NCI-H1105 treated with DMSO at 0.1 percent for 48 hours (cell line): ENCODE data around the gene C6orf132.
"Not testable (repeated sequence)": the region's sequence is repeated elsewhere in the genome, so short reads cannot be mapped to it uniquely, and the experiment has no call there.

ENCODE experiments used
- DNase-seq: peaks from one replicate; lab custom pipeline; 2025; lab: John Stamatoyannopoulos, UW

C6orf132 gene

DNA sequence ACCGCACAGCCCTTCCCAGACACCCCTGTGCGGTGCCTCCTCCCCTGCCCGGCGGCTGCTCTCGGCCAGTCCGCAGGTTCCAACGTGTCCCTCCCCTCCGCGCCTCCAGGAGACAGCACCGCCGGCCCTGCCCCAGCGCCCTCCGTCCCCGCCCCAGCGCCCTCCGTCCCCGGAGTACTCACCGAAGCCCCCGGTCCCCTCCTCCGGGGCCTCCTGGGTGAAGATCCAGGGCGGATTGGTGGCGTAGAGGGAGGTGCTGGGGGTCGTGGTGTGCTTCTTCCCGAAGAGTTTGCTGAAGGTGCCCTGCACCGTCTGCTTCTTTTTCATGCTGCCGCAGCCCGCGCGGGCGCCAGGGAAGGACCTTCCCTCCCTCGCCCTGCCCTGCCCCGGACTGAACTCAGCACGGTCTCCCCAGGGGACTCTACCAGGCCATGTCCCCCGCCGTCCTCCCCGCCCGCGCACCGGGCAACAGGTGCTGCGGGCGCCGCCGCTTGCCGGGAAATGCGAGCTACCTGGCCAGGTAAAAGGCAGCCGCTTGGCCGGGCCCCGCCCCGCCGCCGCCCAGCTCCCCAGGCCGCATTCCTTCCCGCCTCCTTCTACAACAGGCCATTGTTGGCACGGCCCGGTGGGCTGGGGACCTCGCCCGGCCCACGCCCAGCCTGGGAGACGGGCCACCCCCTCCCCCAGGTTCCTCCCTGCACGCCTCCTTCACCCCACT, at the start of gene C6orf132:
Gene C6orf132 (minus strand): TSS at position 503 of the 718 bp plus-strand sequence. CDS start 176 bp downstream, at position 327.
- DNase-seq = peak; percentile 40

GRCh38 chr6:42190554-42191183, 48.2 kb upstream of the C6orf132 start:
- DNase-seq = no peak

DNA sequence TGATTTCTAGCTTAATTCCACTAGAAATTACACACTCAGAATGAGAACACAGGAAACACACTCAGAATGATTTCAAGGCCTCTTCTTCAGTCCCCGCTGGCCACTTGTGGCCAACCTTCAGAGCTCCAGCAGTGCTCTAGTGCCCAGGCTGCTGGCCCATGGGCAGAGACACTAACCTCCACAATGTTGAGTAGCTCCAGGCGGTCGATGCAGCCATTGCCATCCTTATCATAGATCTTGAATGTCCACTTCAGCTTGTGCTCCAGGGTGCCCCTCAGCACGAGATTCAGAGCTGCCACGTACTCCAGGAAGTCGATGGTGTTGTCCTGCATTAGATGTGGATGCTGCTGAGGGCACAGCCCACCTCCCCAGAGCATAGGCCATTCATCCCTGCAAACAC, 46.0 kb upstream of the C6orf132 start:
- DNase-seq = no peak

- no peak for DNase-seq
Measured at GRCh38 chr6:42185597-42185996, 43.2 kb upstream of the C6orf132 start.

- DNase-seq = no peak
Measured at GRCh38 chr6:42184475-42184874, 42.1 kb upstream of the C6orf132 start.

GRCh38 chr6:42182101-42182500, 39.7 kb upstream of the C6orf132 start:
- DNase-seq = no peak

DNA sequence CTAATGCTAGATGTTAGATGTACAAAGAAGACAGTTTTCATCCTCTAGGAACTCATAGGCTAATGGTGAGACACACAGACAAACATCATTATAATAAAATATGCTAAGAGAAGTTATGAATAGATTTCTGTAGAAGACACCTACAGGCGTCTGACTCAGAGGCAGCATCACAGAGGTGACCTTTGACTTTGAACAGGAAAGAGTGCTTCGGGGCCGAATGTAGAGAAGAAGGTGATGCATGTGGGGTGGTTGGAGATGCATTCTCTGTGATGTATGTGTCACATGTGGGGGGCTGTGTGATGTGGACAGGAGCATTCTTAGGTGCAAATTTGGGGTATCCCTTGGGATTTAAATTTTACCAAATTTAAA, 37.5 kb upstream of the C6orf132 start:
- DNase-seq = no peak

DNA sequence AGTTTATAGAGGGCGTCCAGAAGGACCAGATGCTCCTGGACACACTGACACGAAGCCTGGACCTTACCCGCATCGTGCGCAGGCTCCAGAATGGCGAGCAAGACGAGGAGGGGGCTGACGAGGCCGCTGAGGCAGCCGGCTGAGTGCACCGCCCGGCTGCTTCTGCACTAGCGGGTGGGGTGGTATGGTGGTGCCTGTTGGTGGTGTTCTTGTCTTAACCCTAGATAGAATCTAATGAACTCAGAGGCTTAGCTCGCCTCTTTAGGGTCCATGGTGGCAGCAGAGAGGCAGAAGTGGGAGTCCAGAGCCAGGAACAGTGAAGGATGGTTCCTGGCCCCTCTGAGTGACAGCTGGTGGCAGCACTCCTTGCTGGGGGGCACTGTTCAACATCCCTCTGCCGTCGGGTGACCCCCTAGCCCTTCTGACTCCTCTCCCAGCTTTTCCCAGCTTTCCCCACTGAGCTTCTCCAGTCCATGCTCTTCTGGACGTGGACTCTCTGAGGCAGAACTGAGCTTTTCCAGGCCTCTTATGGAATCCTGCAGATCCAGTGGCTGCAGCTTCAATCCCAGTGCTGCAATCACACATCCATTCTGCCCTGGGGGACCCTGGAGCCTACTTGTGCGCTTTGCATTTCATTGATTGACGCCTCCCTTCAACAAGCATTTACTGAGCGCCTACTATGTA, 37.0 kb upstream of the C6orf132 start:
- no peak for DNase-seq

DNA sequence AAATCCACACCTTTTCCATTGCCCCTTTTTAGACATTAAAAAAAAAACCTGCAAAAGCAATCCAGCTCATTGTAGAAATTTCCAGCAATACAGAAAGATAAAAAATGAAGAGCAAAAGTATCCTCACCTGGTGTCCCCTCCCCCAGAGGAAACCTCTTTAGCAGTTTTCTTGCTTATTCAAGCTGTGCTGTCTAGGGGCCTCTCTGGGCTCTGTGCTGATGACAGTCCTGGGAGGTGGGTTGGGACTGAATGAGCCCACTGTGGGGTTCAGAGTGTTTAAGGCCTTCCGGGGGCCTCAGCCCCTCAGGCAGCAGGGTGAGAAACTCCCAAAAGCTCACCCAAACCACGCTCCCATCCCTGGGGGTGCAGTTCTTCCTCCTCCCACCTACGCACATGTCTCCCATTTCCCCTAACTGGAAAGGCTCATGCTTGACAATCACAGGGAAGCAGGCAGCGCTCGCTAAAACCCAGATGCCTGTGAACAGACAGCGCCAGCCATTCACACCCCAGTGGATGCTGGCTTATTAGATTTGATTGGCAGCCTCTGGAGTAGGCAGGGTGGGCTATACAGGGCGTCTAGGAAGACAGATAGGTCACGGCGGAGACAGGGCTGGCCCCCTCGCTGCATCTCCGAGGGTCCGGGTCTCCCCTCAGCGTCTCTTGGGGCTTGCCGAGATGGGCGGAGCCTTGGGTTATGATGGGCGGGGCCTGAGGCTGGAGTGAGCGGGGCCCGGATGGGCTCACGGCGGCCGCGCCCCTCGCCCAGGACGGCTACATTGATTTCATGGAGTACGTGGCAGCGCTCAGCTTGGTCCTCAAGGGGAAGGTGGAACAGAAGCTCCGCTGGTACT, 35.3 kb upstream of the C6orf132 start:
- no peak for DNase-seq

GRCh38 chr6:42176981-42177380, 34.6 kb upstream of the C6orf132 start:
- DNase-seq = no peak

- no peak for DNase-seq
Measured at GRCh38 chr6:42175860-42176259, 33.4 kb upstream of the C6orf132 start.

DNA sequence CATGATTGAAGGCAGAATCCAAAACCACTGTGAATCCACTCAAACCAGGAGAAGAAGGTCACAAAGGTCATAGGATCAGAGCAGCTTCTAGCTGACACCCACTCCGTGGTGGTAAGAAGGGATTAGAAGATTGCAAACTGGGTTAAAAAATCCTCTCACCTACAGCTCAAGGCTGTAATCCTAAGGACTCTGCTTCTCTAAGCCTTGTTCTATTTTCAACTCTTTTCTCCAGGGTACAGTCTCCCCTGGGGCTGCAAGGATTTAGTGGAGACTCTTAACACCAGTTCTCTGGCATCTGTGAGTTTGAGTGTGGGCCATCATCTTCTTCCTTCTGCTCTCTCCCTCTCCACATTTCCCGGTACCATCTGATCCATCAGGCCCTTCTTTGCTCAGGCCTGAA, 30.7 kb upstream of the C6orf132 start, which contains the start of gene GUCA1A:
Gene GUCA1A (plus strand): TSS at position 264 of the 400 bp plus-strand sequence. CDS start 250 bp downstream, outside the sequence.
- no peak for DNase-seq

- DNase-seq = no peak
Measured at GRCh38 chr6:42171813-42172581, 29.6 kb upstream of the C6orf132 start.

GRCh38 chr6:42169780-42170179, 27.4 kb upstream of the C6orf132 start:
- not testable (repeated sequence) for DNase-seq

DNA sequence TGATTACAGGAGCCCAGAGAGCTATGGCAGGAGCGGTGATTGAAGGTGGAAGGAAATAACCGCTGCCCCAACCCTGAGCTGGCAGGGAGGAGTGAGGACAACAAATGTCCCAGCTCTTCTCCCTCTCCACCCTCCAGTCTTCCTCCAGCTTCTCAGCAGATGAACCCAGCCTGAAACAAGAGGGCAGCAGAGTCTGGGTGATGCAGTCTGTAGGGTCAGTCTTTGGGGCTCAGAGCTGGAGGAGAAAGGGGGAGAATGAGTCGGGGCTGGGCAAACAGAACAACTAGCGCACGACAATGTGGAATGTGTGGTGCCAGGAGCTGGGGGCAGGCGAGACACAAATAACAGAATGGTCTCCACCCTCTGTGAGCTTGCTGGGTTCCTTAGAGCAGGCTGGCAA, 26.2 kb upstream of the C6orf132 start:
- DNase-seq = no peak

DNA sequence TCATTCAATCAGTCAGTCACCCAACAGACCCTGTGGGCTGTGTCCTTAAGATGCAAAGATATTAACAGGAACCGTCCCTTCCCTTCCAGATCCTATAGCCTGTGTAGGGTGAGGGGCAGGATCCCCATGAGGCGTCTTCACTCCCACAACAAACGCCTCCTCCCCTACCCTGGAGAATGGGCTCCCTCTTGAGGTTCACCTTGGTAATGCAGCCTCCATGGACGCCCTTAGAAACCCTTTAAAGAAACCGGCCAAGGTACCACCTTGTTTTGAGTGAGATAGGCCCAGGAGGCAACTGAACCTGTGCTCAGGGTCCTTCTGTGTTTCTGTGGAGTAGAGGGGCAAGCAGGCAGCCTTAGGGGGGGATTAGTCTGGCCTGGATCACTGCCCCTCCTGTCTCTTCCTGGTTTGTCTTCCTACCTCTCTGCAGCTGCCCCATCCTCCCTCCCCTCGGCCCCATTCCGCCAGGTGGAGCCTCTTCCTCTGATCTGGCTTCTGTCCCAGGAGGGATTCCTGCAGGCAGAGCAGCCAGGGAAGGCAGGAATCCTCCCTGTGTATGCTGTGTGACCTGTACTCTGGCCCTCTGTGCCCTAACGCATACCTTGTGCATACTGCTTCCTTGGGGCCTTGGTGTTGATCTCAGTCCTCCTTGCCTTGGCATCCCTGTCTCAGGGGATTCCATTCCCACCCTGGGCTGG, 24.2 kb upstream of the C6orf132 start:
- peak; percentile 76 for DNase-seq

- DNase-seq = no peak
Measured at GRCh38 chr6:42165016-42165415, 22.6 kb upstream of the C6orf132 start.

DNA sequence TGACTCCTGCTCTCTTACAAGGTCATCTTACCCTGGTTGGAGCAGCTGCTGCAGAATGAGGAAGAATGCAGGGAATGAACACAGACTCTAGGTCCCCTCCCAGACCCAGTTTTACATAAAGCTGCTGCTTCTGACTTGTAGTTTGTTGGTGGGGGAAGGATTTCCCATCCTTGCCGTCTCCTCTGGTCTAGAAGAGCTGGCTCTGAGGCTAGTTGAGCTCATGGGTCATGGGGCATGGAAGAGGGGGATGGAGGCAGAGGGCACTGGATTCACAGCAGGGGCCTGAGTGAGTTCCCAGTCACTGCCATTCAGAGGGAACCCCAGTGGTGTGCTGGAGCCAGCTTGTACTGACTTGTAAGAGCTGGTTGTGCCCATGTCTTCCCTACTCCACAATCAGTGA, 21.6 kb upstream of the C6orf132 start:
- DNase-seq = no peak

DNA sequence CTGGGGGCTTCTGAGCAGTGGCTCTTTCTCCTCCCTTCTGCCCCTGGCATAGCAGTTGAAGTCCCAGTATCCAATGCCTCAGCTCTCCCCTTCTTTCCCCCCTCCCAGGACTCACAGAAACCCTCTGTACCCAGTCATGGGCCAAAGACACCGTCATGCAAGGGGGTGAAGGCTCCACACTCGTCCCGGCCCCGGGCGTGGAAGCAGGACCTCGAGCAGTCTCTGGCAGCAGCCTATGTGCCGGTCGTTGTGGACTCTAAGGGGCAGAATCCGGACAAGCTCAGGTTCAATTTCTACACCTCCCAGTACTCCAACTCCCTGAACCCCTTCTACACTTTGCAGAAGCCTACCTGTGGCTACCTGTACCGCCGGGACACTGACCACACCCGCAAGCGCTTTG, 20.4 kb upstream of the C6orf132 start:
- no peak for DNase-seq

- DNase-seq = no peak
Measured at GRCh38 chr6:42162384-42162783, 20.0 kb upstream of the C6orf132 start.
